VCaP (cell line): ENCODE measurements around the gene MYL5.

Experiments used
- H3K27ac ChIP-seq: fragments of 450-650 bp; 2 replicates; pipeline ENCODE4 v1.5.1; 2017
- TF ChIP-seq, protein P1 (sequence below): fragments of 450-650 bp; conservative IDR thresholded peaks from 2 replicates; pipeline ENCODE4 v1.5.1; 2017; ENCODE audit warnings: mild to moderate bottlenecking, moderate library complexity

Gene MYL5, protein sequence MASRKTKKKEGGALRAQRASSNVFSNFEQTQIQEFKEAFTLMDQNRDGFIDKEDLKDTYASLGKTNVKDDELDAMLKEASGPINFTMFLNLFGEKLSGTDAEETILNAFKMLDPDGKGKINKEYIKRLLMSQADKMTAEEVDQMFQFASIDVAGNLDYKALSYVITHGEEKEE

DNA sequence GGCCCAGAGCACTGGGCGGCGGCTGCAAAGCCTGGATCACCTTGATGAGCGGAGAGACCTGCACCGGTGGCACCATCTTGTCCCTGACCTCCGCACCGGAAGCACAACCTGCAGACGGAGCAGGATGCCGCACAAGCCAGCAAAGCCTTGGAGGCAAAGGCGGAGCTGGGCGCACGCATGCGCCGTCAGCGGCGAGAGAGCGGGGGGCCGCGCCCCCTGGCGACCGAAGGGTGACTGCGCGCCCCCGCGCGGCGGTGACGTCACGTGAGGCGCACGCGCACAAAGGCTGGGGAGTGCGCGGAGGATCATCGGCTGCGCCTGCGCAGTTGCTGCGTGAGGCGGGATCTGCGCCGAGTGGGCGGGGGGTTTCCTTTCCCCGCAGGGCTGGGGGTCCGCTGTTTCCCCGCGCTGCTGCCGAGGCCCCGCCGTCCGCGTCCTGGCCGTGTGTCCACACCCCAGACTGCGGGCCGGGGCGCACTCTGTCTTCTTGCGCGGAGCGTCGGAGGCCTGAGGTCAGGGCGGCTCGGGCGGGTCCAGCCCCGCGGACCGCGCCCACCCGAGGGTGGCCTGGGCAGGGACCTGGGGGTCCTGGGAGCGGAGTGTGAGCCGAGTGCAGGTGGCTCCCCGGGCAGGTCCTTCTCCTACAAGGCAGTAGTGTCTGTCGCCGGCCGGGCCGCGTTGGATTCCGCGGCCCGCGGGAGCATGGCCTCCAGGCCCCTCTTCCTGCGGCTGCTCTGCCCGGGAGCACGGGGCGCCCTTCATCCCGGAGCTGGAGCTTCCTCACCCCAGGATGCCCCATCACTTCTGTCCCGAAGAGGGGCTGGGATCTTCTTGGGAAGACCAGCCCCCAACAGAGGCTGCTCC lies at the start of gene MYL5, which contains the start of gene ATP5ME:
Gene MYL5 (plus strand): TSS at position 371 of the 864 bp plus-strand sequence. CDS start 3,485 bp downstream, outside the sequence.
Gene ATP5ME (minus strand): TSS at position 105 of the 864 bp plus-strand sequence. CDS start 29 bp downstream, at position 76.
- H3K27ac ChIP-seq = peak within 1 kb of the TSS; percentile 92
- TF ChIP-seq, protein P1, sequence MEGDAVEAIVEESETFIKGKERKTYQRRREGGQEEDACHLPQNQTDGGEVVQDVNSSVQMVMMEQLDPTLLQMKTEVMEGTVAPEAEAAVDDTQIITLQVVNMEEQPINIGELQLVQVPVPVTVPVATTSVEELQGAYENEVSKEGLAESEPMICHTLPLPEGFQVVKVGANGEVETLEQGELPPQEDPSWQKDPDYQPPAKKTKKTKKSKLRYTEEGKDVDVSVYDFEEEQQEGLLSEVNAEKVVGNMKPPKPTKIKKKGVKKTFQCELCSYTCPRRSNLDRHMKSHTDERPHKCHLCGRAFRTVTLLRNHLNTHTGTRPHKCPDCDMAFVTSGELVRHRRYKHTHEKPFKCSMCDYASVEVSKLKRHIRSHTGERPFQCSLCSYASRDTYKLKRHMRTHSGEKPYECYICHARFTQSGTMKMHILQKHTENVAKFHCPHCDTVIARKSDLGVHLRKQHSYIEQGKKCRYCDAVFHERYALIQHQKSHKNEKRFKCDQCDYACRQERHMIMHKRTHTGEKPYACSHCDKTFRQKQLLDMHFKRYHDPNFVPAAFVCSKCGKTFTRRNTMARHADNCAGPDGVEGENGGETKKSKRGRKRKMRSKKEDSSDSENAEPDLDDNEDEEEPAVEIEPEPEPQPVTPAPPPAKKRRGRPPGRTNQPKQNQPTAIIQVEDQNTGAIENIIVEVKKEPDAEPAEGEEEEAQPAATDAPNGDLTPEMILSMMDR = peak; percentile 96

DNA sequence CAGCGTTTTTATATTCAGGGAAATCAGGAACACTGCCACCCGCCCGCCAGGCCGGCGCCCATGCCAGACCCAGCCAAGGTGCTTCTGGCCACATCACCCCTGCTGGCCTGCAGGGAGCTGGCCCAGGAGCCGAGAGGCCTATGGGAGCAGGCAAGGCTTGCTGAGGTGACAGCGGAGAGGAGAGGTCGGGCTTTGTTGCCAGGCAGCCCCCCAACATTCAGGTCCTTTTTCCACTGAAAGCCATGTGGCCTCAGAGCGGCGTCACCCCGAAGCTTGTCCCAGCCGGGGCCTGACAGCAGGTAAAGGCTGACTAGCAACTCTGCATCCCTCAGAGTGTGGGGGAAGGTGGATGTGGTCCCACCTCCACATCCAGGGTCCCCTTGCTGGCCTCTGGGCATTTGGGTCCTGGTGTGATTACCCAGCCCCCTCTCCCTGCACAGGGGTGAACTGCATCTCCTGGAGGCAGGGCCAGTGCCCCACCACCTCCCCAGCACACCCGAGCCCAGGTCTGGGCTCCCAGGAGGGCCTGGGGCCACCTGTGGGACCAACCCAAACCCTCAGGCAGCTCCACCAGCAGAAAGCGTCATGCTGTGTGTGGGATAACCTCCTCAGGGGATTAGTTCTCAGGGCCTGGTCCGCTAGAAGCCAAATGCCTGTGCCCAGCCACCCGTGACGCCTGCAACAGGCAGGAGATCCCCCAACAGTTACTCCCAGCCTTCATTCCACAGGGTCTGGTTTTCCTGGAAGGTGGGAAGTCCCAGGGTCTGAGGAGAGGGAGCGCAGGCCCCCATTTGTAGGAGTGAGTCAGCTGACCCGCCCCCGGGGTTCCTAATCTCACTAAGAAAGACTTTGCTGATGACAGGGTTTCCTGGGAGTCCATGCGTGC lies 49.4 kb upstream of the MYL5 start, which contains the start of gene PDE6B:
Gene PDE6B (plus strand): TSS at position 869 of the 886 bp plus-strand sequence. CDS start 54 bp downstream, outside the sequence.
- TF ChIP-seq, protein P1 = no peak
- H3K27ac ChIP-seq = no peak within 1 kb of the TSS

DNA sequence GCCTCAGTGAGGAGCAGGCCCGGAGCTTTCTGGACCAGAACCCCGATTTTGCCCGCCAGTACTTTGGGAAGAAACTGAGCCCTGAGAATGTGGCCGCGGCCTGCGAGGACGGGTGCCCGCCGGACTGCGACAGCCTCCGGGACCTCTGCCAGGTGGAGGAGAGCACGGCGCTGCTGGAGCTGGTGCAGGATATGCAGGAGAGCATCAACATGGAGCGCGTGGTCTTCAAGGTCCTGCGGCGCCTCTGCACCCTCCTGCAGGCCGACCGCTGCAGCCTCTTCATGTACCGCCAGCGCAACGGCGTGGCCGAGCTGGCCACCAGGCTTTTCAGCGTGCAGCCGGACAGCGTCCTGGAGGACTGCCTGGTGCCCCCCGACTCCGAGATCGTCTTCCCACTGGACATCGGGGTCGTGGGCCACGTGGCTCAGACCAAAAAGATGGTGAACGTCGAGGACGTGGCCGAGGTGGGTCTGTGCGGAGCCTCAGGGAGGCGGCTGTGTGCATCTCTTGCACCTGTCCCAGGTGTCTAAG lies 48.6 kb upstream of the MYL5 start:
- no peak overlapping the region for H3K27ac ChIP-seq
- TF ChIP-seq, protein P1 = no peak

DNA sequence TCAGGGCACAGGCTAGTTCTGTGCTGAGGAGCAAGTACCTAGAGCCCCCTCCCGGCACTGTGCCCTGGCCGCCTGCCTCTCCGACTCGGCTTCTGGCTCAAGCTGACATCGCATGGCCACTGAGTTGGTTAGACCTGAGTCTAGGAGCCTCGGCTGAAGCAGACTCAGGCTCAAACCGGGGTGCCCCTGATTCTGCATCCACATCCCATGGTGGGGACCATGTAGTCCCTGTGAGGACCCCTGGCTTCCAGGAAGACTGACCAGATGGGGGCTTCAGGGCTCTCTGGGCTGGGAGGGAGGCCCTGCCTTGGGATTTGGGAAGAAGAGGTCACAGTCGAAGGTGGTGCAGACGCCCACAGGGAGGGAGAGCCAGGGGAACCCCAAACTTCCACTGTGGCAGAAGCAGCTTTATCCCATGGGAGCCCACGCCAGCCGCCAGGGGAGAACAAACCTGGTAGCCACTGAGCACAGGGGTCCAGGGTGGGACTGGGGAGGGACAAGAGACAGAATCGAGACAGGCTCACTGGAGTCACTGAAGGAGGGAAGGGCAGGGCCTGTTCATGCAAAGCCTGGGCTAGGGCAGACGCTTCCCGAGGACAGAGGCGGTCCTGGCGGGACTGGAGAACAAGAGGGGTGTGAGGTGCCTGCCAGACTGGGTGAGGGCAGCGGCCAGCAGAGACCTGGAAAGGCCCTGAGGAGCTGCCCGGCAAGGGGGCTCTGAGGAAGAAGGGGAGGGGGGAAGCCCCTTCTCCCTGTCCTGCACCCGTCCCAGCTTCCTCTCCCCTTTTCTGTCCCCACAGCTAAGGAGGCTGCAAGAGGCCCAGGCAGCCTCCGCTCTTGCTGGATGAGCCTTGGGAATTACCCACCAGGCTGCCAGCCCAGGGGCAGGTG lies 47.9 kb upstream of the MYL5 start:
- TF ChIP-seq, protein P1 = no peak
- no peak overlapping the region for H3K27ac ChIP-seq

DNA sequence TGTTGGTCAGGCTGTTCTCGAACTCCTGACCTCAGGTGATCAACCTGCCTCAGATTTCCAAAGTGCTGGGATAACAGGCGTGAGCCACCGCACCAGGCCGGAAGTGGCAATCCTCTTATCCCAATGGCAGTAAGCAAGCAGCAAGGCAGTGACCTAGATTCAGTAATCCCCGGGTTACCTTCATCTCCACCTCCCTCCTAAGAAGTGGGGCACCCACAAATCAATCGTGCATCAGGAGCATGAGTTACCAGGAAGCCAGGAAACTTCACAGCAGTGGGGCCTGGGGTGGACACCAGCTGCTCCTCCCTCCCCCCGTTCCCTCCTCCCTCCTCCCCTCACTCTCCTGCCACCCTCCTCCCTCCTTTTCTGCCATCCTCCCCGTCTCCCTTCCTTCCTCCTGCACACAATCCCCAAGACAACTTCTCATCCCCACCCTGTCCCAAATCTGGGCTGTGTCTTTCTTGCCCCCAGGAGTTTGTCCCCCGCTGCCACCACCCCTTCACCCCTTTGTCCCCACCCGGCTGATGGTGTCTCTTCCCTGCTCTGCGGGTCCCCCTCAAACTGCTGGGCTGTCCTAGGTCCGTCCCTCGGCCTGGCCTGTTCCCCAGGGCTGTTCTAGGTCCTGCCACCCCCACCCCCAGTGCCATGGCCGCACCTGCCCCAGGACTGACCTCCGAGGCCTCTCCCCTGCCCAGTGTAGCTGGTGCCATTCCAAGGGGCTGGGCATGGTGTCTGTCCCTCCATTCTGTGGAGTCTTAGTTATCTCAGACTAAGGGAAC lies 46.8 kb upstream of the MYL5 start:
- TF ChIP-seq, protein P1 = no peak
- H3K27ac ChIP-seq = no peak overlapping the region

DNA sequence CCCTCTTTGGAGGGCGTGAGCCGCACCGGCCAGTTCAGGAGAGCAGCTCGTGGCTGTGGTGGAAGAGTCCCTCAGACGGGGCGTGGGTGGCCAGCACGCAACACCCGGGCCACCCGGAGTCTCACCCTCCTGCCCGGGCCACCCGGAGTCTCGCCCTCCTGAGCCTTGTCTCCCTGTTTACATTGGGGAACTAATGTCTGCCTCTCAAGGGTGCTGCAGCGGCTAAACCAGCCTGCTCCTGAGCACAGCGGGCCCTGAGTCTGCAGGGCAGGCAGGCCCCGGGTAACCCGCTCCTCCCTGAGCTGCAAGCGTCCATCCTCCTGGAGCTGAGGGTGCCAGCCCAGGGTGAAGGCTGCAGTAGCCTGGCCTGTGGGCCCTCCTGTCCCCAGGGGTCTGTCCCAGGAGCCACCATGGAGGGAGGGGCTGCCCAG lies 46.0 kb upstream of the MYL5 start:
- TF ChIP-seq, protein P1 = no peak
- no peak overlapping the region for H3K27ac ChIP-seq
